HG02798 (cell line): Measurements from ENCODE around the gene VGLL4.
A peak's percentile ranks its signal among the peaks of the same experiment; 100 is the strongest.

Source experiments
- ATAC-seq: cut with Tn5 transposase; IDR thresholded peaks from one replicate; pipeline ENCODE4 v1.9.1; 2021; ENCODE audit warnings: mild to moderate bottlenecking; ENCODE audit not compliant: unreplicated experiment, poor library complexity

Gene VGLL4

DNA sequence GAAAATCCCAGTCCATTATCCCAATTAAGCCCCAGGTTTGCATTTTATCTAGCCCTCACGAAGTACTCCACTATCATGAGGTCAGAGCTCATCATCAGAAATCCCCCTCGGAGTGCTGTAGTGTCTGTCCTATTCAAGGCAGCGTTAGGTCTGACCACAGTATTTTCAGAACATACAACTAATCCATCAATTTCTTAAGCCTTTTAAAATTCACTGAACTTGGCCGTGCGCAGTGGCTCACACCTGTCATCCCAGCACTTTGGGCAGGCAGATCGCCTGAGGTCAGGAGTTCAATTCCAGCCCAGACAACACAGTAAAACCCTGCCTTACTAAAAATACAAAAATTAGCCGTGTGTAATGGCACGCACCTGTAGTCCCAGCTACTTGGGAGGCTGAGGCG is 11.9 kb downstream of the VGLL4 start:
- ATAC-seq: no peak

DNA sequence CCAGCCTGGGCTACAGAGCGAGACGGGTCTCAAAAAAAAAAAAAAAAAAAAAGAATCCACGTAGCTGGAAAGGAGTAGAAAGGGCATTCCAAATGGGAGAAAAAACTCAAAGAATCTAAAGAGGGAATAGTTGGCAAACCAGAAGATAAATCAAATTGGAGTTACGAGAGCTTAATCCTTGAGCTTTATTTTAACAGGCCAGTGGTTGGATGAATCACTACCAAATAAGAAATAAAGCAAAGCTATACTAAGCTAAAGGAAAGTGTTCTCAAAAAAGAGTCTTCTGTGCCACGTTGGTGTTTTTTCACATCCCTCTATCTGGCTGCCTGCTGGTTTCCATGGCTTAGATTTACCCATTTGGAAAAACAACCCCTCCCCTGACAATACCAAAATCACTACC is 14.0 kb downstream of the VGLL4 start:
- ATAC-seq: no peak

DNA sequence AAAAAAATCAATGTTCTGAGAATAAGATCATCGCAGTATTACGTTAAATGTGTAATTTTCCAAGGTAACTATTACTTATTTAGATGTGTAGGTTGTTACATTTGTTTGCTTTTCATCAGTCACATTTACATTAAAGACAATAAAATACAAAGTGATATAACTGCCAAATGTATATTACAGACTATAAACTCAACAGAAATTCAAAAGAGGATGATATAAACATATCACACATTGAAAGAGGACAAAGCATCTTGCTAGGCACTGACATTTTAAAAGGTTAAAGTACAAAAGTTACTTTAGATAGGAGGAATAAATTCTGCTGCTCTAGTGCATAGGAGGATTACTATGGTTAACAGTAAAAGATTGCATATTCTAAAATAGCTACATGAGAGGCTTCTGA is 16.1 kb downstream of the VGLL4 start:
- ATAC-seq: no peak

DNA sequence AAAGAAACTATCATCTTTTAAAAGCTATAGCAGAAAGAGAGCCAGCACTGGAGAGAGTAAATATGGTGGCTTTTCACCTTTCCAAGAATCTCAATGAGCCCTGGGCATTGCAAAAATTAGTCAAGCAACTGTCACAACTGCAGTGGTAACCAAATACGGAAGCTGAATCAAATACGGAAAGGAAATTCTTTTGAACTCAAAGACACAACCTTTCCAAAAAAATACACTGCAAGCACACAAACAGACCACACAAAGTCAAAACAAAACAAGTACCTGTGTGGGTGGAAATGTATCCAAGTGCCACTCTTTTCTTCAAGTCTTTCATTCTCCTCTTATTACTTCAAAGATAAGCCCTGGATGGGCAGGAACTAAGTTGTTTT is 17.6 kb downstream of the VGLL4 start:
- peak; percentile 48 for ATAC-seq

DNA sequence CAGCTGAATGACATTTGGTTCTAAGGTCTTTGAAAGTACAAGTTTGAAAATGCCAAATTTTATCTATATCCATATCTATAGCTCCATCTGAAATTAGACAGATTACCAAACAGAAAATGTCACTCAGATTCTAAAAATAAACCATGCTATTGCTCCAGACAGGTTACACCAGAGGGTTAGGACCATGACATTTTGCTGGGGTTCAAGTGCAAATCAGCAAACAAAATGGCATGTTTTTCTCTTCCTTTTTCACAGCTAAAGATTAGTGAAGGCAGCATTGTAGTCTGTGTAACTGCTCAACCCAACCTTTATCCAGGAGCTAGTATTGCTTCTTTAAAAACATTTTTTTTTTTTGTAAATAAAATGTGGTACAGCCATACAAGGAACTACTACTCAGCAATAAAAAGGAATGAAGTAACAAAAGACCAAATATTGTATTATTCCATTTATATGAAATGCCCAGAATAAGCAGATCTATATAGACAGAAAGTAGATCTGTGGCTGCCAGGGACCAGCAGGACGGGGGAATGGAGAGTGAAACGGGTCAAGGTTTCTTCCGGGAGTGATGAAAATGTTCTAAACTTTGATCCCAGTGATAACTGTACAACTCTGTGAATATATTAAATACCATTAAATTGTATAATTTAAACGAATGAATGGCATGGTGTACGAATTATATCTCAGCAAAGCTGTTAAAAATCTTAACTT is 18.2 kb downstream of the VGLL4 start:
- no peak for ATAC-seq

DNA sequence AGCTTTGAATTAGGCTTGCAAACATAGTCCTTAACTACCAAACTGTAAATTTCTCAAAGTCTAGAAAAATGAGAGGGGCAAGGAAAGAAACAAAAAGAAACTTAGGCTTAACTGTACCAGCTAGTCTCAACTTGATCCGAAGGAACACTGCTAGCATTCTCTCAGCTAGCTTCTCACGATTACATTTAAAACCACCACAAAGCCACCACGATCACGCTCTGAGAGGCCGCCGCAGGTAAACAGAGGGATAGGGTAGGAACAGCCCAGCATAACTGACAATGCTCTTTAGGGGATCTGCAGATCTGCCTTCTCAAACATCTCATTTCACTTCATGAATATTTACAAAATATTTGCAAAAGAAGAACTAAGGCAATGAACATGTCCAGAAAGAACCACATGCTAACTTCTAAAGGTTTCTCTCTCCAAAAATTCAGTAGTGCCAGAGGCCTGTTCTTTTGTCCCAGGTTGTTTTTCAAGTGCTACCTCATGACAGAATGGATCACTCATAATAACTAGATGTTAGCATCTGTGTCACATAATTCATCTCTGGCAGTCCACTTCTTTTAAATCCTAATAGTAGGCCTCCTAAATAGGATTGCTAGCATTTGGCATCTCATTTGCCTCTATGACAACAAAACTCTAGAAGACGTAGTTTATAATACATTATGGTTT is 18.9 kb downstream of the VGLL4 start:
- no peak for ATAC-seq

DNA sequence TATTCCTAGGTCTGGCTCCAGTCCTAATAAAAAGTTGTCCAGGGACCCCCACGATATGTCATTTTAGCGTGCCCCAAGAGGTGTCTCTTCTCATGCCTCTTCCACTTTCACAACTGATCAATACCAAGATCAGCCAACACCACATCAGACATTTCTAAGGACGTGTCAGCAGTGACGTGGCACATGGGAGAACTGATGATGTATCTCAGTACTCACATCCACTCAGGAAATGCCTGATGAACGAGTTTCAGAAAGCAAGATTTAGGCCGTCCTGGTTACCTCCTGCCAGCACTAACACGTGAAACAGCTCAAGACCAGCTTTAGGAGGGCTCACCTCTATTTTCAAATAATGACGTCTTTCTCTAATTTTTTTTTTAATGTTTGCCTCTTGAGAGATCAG is 19.6 kb downstream of the VGLL4 start:
- ATAC-seq: no peak

DNA sequence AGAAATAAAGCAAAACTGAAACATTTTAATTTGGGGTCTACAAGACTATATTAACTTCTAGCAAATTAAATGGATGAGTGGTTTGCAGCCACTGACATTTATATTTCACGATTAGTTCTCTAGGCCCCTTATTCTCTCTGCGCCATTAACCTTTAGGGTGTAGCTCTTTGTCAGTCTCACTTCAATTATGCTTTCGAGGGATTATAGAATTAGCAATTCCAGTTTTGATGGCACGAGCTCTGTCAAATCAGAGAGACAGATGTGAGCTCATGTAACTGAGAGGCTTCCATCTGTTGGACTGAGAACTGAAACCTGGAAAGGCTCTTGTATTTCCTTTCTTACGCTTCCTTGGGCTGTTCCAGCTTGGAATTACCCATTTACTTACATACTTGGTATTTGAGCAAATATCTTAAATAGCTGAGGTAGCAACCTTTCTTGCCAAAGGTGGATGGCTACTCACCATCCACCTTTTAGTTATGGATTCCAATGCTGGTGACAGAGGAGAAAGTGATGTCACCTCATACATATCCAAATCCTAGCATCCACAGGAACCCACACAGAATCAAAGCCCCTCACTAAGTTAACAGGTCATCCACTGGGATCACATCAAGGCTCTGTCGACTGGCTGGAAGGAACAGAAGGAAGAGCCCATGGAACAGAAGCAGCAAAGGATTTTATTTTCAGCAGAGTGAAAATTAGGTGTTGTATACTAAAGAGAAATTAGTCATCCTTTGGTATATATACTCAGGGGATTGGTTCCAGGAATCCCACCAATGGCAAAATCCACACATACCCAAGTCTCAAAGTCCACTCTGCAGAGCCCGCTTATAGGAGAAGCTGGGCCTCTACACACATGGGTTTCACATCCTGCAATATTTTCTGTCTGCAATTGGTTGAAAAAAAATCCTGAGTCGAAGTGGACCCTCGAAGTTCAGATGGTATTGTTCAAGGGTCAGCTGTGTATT is 20.8 kb downstream of the VGLL4 start:
- no peak for ATAC-seq

DNA sequence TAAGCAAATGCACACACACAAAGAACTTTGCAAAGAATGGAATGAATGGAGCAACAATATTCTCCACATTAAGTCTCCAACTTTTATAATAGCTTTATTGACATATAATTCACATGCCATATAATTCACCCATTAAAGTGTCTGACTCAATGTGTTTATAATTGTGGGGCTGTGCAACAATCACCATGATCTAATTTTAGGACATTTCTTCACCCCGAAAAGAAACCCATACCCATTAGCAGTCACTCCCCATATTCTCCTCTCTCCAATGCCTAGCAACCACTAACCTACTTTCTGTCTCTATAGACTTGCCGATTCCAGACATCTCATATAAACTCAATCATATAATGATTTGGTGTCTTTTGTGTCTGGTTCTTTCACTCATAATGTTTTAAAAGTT is 22.6 kb downstream of the VGLL4 start:
- no peak for ATAC-seq

DNA sequence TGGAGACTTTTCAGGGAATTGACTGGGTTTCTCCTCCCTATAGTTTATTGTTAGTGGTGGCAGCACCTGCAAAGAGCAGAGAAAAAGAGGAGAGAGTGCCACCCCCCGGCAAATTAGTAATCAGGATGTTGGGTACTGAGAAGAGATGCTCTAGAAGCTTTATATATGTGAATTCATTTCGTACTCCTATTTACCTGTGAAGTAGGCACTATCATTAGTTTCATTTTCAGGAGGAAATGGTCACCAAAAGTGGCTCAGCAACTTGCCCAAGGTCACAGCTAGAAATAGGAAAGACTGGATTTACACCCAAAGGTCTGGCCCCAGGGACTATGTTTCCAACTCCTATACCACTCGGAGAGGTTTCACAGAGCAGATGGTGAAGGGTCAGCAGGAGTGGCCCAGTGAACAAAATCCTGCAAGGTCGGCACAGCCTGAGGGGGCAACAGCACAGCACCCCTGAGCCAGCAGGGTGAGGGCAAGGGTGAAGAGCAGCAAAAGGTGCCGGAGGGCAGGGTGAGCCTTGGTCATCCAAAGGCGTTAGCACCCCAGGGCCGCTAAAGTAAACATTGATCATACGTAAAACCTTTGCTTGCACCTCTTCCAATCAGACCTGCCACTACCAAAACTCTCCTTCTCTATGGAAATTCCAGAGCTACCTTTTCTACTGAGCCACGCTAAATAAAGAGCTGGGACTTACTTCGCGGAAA is 23.6 kb downstream of the VGLL4 start:
- peak; percentile 44 for ATAC-seq

DNA sequence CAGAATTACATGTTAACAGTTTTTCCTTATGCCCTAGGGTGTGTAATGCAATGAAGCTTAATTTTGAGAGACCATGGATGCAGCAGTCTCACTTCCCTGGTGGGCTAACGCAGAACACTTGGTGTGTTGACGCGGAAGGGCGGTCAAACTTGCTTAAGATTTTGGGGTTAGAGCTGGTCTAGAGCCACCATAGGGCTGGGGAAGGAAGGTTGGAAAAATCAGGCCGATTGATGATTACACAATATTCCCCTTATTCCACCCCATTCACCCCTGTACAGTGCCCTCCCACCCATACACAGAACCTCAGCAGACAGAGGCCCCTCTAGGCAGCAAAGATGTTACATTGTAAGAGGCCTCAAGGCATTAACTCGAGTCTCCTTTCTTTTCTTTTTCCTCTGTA is 24.3 kb downstream of the VGLL4 start:
- ATAC-seq: no peak

DNA sequence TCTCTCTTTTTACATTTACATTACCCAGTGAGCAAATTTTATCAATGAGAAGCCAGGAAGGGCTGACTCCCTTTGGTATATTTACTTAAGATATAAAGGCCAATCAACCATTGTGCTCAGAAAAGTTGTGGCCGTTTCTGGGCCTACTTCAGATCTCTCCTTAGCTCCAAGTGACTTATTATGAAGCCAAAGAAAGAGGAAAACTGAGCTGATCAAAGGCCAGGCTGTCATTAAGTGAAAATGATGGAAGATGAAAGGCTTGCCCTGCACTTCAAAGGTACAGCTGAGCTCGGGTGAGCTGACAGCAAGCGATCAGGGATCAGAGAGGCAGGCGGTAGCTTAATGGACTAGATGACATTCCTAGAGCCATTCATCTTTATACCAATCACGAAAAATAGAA is 24.8 kb downstream of the VGLL4 start:
- no peak for ATAC-seq

DNA sequence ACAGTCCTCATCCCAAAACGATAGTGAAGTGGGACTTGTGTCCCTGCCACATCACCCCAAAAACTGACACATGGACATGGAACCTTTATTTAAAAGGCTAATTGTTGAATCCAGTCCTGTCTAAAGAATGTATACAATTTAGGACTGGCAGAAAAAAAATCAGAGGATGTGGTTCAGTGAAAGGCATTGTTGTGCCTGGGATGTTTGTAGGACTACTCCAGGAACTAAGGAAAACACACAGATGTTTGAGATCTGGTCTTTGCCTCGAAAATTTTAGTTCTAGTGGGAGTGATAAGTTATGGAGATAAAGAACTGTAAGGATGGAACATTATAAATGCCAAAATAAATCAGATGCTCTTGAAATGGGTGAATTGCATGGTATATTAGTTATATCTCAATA is 27.2 kb downstream of the VGLL4 start:
- no peak for ATAC-seq

DNA sequence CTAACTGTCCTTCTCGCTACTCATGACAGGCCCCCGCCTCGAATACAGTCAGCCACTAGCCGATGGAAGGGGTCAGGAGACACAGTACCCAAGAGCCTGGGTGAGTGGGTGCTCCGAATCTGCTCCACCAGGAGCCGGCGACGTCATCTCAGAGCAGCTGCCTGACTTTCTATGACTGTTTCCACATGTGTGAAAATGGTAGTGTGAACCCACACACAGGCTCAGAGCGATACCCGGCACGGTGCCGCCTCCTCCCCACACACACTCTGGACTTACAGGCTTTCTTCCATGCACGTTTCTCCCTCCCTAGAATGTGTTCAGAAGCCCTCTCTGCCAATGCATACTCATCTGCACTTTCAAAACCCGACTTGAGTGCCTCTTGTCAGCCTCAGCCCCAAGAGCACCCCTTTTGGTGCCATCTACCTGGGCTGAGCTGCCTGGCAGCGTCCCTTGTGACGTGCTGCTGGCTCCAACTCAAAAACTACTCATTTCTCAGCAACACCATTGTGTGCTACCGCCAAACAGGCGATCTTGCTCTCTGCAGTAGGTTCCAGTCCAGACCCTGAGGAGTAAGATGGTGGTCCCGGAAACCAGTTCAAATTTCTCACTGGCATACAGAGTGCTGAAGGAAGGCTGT is 29.7 kb downstream of the VGLL4 start:
- ATAC-seq: no peak

DNA sequence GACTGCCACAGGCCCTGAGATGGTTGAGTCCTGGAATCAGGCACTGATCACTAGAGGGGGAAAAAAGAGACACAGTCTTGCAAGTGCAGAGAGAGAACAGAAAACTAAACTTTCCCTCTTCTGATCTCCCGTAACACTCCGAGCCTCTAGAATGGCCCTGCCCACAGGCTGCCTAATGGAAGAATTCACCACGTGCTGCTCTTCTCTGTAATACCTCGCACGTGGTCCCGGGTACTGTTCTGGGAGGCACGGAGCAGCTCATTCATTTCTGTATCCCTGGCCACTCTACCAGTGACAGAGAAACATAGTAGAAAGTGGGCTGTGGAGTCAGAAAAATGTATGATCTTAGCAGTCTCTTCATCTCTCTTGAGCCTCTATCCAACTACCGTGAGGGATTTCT is 30.4 kb downstream of the VGLL4 start:
- no peak for ATAC-seq

DNA sequence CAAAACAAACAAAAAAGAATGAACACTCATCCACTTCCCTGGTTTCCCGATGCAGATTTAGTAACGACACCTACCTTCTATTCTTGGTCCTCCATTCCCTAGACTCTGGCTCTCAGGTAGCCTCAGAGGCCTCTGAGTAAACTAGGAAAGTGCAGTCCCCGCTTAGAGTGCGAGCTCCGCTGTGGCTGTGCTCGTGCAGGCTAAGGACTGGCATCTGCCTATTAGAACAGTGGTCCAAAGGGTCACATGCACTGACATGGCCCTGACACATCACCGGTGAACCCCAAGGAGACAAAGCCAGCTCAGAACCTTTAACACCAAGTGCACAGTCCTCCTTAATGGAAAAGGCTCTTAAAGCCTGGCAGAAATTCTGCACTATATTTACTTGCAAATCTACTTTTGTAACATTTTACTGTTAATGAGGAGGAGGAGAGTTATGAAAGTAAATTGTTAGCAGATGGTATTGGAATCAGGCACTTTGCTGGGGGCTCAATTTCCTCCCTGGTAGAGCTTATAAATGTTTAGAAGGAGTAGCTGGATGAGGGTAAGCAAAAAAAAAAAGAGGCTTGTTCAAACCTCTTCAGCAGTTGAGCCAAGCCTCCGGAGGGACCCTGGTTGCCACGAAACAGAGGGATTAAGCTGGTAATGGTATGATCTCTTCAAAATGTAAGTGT is 31.1 kb downstream of the VGLL4 start:
- ATAC-seq: no peak

DNA sequence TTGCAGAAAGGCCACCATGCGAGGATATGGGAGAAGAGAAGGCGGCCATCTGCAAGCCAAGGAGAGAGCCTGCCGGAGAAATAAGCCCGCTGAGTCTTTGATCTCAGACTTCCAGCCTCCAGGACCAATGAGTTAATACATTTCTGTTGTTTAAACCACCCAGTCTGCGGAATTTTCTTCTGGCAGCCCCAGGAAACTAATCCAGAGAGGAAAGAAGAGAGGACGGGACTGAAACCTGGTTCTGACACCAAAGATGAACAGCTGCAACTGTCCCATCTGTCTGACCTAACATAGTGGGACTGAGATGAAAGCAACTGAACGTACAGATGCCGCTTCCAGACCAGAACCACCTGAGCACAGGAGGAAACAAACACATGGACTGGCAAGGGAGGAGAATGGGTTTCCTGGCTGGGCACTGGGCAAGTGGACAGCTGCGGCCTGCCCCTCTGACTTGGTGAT is 32.3 kb downstream of the VGLL4 start:
- ATAC-seq: no peak

DNA sequence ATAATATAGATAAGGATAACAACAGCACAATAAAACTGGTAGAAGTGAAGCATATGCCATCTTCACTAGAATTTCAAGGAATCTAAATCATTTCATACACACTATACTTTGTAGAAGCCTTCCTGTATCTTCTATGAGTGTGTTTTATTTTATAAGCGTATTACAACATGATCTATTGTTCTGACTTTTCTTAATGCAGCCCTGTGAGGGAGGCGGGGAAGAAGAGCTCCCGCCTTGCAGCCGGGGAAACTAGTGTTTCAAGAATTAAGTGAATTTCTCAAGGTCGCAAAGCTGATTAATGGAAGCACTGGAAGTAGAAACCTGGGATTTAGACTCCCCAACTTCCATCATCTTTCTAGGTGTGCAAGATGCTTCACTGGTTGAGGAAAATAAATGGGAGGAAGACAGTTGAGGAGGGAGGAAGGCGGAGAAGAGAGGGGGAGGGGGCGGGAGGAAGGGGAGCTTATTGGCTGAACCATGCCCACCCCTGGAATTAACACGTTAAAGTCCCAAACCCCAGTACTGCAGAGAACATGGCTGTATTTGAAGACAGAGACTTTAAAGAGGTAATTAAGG is 32.9 kb downstream of the VGLL4 start:
- no peak for ATAC-seq

DNA sequence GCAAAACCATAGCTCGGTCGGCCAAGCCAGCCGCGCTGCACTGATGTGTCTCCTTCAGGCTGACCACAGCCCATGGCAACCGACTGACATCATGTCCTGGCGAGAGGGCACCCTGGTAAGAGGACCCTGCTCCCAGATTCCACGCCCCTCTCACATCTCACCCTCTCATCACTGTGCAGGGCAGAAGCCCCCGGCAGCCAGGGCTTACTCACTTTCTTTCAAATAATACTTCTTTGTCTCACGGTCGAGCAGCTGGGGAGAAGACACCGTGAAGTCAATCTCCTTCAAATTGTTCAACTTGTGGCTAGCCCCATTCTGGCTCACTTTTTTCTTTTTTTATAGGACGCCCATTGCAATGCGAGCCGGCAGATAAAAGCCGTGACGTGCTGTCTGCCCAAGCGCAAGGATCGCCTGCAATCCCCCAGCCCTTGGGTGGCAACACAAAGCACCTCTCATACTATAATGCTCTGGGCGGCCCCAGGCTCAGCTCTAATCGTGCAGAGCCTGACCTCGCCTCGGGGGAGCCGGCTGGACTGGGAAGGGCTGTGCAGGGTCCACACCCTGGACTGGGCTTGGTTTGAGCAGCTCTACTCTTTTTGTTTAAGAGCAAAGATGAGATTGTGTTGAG is 33.6 kb downstream of the VGLL4 start:
- no peak for ATAC-seq
